ENCODE data around the gene FLCN. TPM values are rescaled to one million over a fixed set of nuclear protein-coding genes. Genes with fewer than 3 reads are reported as not detected.

The FLCN gene
- total RNA-seq, 8 experiments from 2014 or later = 9.7 to 47.0 (median 27.0) TPM

Other genes starting within 250 kb of the FLCN start
- 100 to 1,000 TPM in 3 of 8 experiments, 10 to 100 TPM in 5; 35.0 to 136 (median 91.5) TPM for gene MPRIP, start 194.7 kb downstream of the FLCN start, total RNA-seq
- gene PLD6, start 30.8 kb downstream of the FLCN start, total RNA-seq = 10 to 100 TPM in 2 of 8 experiments, 1 to 10 TPM in 6; 1.9 to 18.2 (median 4.8) TPM
- gene COPS3, start 44.1 kb upstream of the FLCN start, total RNA-seq = 100 to 1,000 TPM in 4 of 8 experiments, 10 to 100 TPM in 4; 64.9 to 135 (median 97.6) TPM
- 10 to 100 TPM in 2 of 8 experiments, 1 to 10 TPM in 6; 2.8 to 11.7 (median 9.1) TPM for gene NT5M, start 66.2 kb upstream of the FLCN start, total RNA-seq
- gene MED9, start 239.8 kb upstream of the FLCN start, total RNA-seq = 10 to 100 TPM in 7 of 8 experiments, 1 to 10 TPM in 1; 6.5 to 23.0 (median 17.1) TPM

All from motor neuron (in vitro differentiated cells).